Spleen (tissue), 11 donors: ENCODE measurements around the gene ERG. TPM values are rescaled to one million over a fixed set of nuclear protein-coding genes. Genes with fewer than 3 reads are reported as not detected.

Experiments
- DNase-seq: peaks from one replicate; pipeline ENCODE4 v3.0.0-alpha.2; 2020
- H3K27ac ChIP-seq, 8 donors: fragments of 200-600 bp; sonication (generic) in 7 of 8; 1 replicate in 4 of 8; 2 replicates in 4 of 8; pipeline versions ENCODE4 v1.5.0 to v1.8.0; 2016 to 2021; ENCODE audit warnings: inconsistent platforms in 4 of 8, mild to moderate bottlenecking in 4 of 8, moderate library complexity in 1 of 8
- H3K27me3 ChIP-seq, 7 donors: fragments of 200-600 bp; sonication (generic) in 6 of 7; replicated peaks in 1 of 7; 1 replicate in 4 of 7; 2 replicates in 3 of 7; pipeline versions ENCODE4 v1.5.0 to v1.8.0; 2016 to 2021; ENCODE audit warnings: inconsistent platforms in 3 of 7, mild to moderate bottlenecking in 1 of 7
- H3K36me3 ChIP-seq, 6 donors: fragments of 200-600 bp; sonication (generic) in 5 of 6; 1 replicate in 4 of 6; 2 replicates in 2 of 6; pipeline versions ENCODE4 v1.5.0 to v1.8.0; 2016 to 2021; ENCODE audit warnings: inconsistent platforms in 2 of 6
- H3K4me1 ChIP-seq, 6 donors: fragments of 200-600 bp; sonication (generic) in 5 of 6; 1 replicate in 3 of 6; 2 replicates in 3 of 6; pipeline versions ENCODE4 v1.5.0 to v1.8.0; 2016 to 2021; ENCODE audit warnings: inconsistent platforms in 3 of 6
- H3K4me3 ChIP-seq, 8 donors: fragments of 200-600 bp; sonication (generic) in 7 of 8; 1 replicate in 4 of 8; 2 replicates in 4 of 8; pipeline versions ENCODE4 v1.5.0 to v1.8.0; 2016 to 2021; ENCODE audit warnings: inconsistent platforms in 4 of 8, mild to moderate bottlenecking in 4 of 8, moderate library complexity in 2 of 8
- H3K9me3 ChIP-seq, 8 donors: fragments of 200-600 bp; sonication (generic) in 7 of 8; 1 replicate in 4 of 8; 2 replicates in 4 of 8; pipeline versions ENCODE4 v1.5.0 to v1.8.0; 2016 to 2021; ENCODE audit warnings: inconsistent platforms in 4 of 8
- CTCF ChIP-seq, 11 experiments: fragments of 200-600 bp in 7 of 11; fragments of 450-650 bp in 4 of 11; sonication (generic) in 4 of 11; IDR thresholded peaks in 8 of 11; conservative IDR thresholded peaks in 3 of 11; 1 replicate in 7 of 11; 2 replicates in 4 of 11; pipeline versions ENCODE4 v1.4.0 to v1.8.0; 2016 to 2021; ENCODE audit warnings: antibody characterized with exemption in 11 of 11, inconsistent platforms in 4 of 11, mild to moderate bottlenecking in 1 of 11
- POLR2A ChIP-seq, 3 donors: fragments of 450-650 bp; IDR thresholded peaks; one replicate each; pipeline ENCODE4 v1.5.1; 2017; ENCODE audit warnings: antibody characterized with exemption in 3 of 3, mild to moderate bottlenecking in 1 of 3
- POLR2AphosphoS5 ChIP-seq, 3 donors: sonication (generic); formaldehyde crosslinking; IDR thresholded peaks; one replicate each; pipeline ENCODE4 v1.5.1; 2017; ENCODE audit warnings: antibody characterized with exemption in 3 of 3
- WGBS, 5 donors: extraction: QIAGEN DNeasy Blood & Tissue Kit in 3 of 5; methylation state at CpG; one replicate each; pipeline versions ENCODE4 v1.1.5 to v1.1.7; 2013 to 2018; 5-methylcytosine and 5-hydroxymethylcytosine counted together
- intact Hi-C: fragments of 100-400 bp; cut with DNase I; formaldehyde crosslinking; loops from one replicate; pipeline ENCODE4 v1.15.0; 2023; ENCODE audit warnings: low total_unique reads
- polyA plus RNA-seq, 3 donors: library from polyadenylated mRNA; stranded (reverse); fragments of 200-250 nt; gene quantifications; one replicate each; pipeline ENCODE4 v1.2.1, GENCODE V29; 2013
- total RNA-seq, 7 donors: library from RNA; depleted of rRNA in 3 of 7; stranded (reverse); fragments of >200 nt in 3 of 7; fragmentation: NEBNext Ultra II Directional in 4 of 7; extraction: Animal tissue kit (Norgen Biotek cat#: 25700) in 4 of 7; gene quantifications; one replicate each; pipeline versions ENCODE4 v1.1.0 to v1.2.1, GENCODE V29; 2016 to 2021
- donor health status: healthy with polysubstance abuse.
- donor health status: DM: no; HTN: no; CAD: no; lungs with moderate emphysema.
- donor health status: DM: no; HTN: no; CAD: no.
- donor health status: Bipolar disorder and iron deficiency.
- donor health status: healthy.
- donor health status: DM: no; HTN: no; CAD: no.
- donor health status: DM: yes; HTN: yes; CAD: no.

ERG gene
- total and polyA plus RNA-seq, 10 donors: 7.3 to 93.8 (median 57.5) TPM

GRCh38 chr21:38500073-38500472 lies 1.8 kb upstream of the ERG start:
- 64 to 81% (median 74%) methylated on average over 6 of the region's 6 CpGs for WGBS, 5 donors
- H3K36me3 ChIP-seq: no peaks in the 10 kb centered on the region
- TF ChIP-seq CTCF (IDR thresholded peaks at IDR 0.05 in 8 of 11, conservative IDR thresholded peaks at IDR 0.05 in 3 of 11) (no peak), POLR2A (IDR thresholded peaks at IDR 0.05) (no peak), POLR2AphosphoS5 (IDR thresholded peaks at IDR 0.05) (no peak)
- no peak for DNase-seq
- peaks cover 0 to 34% (median 0%) of the 10 kb centered on the region in 7 donors for H3K27me3 ChIP-seq
- no peaks in the 10 kb centered on the region for H3K9me3 ChIP-seq
- intact Hi-C loops: loop anchor here (10.0 kb wide), 1 partner anchor 635 kb away; no protein-coding TSS in a partner anchor
- peak overlapping the region in 7 of 8 donors; percentile 4 to 93 (median 87) for H3K27ac ChIP-seq
- no peak overlapping the region for H3K4me3 ChIP-seq
- peaks cover 0 to 66% (median 21%) of the 10 kb centered on the region in 6 donors for H3K4me1 ChIP-seq

- no peak for DNase-seq
- peaks cover 0 to 38% (median 0%) of the 10 kb centered on the region in 7 donors for H3K27me3 ChIP-seq
- peak overlapping the region in 1 of 8 donors; percentile 69 for H3K4me3 ChIP-seq
- H3K36me3 ChIP-seq: no peaks in the 10 kb centered on the region
- 19 to 53% (median 35%) methylated on average over 6 of the region's 6 CpGs for WGBS, 5 donors
- no peaks in the 10 kb centered on the region for H3K9me3 ChIP-seq
- no peak for TF ChIP-seq POLR2A (IDR thresholded peaks at IDR 0.05)
- TF ChIP-seq POLR2AphosphoS5 (IDR thresholded peaks at IDR 0.05): no peak
- no peak for TF ChIP-seq CTCF (IDR thresholded peaks at IDR 0.05 in 8 of 11, conservative IDR thresholded peaks at IDR 0.05 in 3 of 11)
- peak overlapping the region; percentile 35 to 93 (median 86) for H3K27ac ChIP-seq
- peaks cover 0 to 66% (median 23%) of the 10 kb centered on the region in 6 donors for H3K4me1 ChIP-seq
- intact Hi-C loops: no loop called here
Measured at GRCh38 chr21:38499296-38499695, 1.0 kb upstream of the ERG start.

DNA sequence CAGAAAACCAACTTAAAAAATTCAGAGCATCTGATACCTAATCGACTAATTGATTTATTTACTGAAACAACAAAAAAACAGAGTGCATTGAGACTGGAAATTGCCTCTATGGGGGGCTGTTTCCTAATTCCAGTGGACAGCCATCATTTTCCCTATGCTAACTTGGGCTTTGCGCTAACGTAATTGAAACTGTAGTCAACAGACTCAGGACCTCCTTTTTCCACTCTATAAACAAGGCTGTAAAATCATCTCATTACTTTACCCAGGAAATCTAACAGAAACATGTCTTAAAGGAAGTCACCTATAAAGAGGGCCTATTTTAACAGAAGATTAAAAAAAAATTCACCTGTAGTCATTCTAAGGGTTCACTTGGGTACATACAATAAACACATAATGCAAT lies 2.1 kb downstream of the ERG start:
- peak overlapping the region; percentile 66 to 93 (median 86) for H3K27ac ChIP-seq
- H3K9me3 ChIP-seq: no peaks in the 10 kb centered on the region
- TF ChIP-seq POLR2AphosphoS5 (IDR thresholded peaks at IDR 0.05): no peak
- TF ChIP-seq CTCF (IDR thresholded peaks at IDR 0.05 in 8 of 11, conservative IDR thresholded peaks at IDR 0.05 in 3 of 11): no peak
- TF ChIP-seq POLR2A (IDR thresholded peaks at IDR 0.05): no peak
- no peak for DNase-seq
- intact Hi-C loops: no loop called here
- peak overlapping the region; percentile 6 to 69 (median 34) for H3K4me3 ChIP-seq
- peaks cover 5 to 83% (median 42%) of the 10 kb centered on the region in 6 donors for H3K4me1 ChIP-seq
- H3K27me3 ChIP-seq: peaks cover 0 to 48% (median 0%) of the 10 kb centered on the region in 7 donors
- WGBS, 5 donors: 17 to 39% (median 21%) methylated on average over 3 of the region's 3 CpGs
- no peaks in the 10 kb centered on the region for H3K36me3 ChIP-seq

GRCh38 chr21:38495696-38496095 lies 2.6 kb downstream of the ERG start:
- Histone ChIP-seq H3K36me3 (no peaks in the 10 kb centered on the region), H3K27me3 (peaks cover 0 to 48% (median 0%) of the 10 kb centered on the region in 7 donors), H3K9me3 (no peaks in the 10 kb centered on the region), H3K27ac (peak overlapping the region; percentile 35 to 93 (median 86)), H3K4me3 (peak overlapping the region; percentile 17 to 69 (median 34)), H3K4me1 (peaks cover 5 to 88% (median 47%) of the 10 kb centered on the region in 6 donors)
- intact Hi-C loops: no loop called here
- no peak for DNase-seq
- TF ChIP-seq CTCF (IDR thresholded peaks at IDR 0.05 in 8 of 11, conservative IDR thresholded peaks at IDR 0.05 in 3 of 11) (no peak), POLR2AphosphoS5 (IDR thresholded peaks at IDR 0.05) (no peak), POLR2A (IDR thresholded peaks at IDR 0.05) (no peak)
- WGBS, 5 donors: 12 to 22% (median 14%) methylated on average over 2 of the region's 2 CpGs
